ENCODE results near the gene ADTRP.

ADTRP gene

DNA sequence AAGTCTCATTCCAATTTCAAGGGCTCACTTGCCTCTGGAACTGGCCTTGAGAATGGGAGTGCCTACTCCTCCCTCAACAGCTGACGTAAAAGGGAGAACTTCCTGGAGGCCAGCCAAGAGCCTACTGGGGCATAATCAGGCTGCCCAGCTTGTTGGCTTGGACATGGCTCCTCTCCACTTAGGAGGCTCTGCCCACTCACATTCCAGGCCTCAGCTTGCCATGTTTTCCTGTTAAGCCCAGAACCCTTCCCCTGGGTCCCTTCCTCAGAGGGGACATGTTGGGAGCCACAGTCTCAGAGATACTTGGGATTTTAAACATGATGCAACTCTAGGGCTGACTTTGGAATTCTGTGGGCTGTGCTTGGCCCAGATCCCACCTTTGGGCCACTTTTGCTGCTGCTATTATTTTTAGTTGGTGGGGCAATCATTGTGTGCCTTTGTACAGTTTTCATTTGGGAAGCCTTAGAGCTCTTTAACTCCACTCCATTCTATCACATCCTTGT is 31.5 kb upstream of the ADTRP start (continued):
- TF ChIP-seq, protein P1, sequence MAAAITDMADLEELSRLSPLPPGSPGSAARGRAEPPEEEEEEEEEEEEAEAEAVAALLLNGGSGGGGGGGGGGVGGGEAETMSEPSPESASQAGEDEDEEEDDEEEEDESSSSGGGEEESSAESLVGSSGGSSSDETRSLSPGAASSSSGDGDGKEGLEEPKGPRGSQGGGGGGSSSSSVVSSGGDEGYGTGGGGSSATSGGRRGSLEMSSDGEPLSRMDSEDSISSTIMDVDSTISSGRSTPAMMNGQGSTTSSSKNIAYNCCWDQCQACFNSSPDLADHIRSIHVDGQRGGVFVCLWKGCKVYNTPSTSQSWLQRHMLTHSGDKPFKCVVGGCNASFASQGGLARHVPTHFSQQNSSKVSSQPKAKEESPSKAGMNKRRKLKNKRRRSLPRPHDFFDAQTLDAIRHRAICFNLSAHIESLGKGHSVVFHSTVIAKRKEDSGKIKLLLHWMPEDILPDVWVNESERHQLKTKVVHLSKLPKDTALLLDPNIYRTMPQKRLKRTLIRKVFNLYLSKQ (tag by site-specific recombination; IDR thresholded peaks at IDR 0.05; ENCODE audit: borderline replicate concordance): no peak
- TF ChIP-seq ZNF658 (tag by site-specific recombination; IDR thresholded peaks at IDR 0.05): no peak
- no peak for TF ChIP-seq ZNF501 (tag by site-specific recombination; IDR thresholded peaks at IDR 0.05)
- TF ChIP-seq ZNF664 (tag by site-specific recombination; IDR thresholded peaks at IDR 0.05): no peak
- no peak for TF ChIP-seq ZNF140 (tag by site-specific recombination; IDR thresholded peaks at IDR 0.05)
- no peak for TF ChIP-seq ZIC2 (tag by site-specific recombination; IDR thresholded peaks at IDR 0.05)
- peak; percentile 79 for TF ChIP-seq ZFHX2 (tag by site-specific recombination; conservative IDR thresholded peaks at IDR 0.05)
- no peak for TF ChIP-seq ZNF707 (tag by site-specific recombination; IDR thresholded peaks at IDR 0.05)
- TF ChIP-seq ZNF184 (tag by site-specific recombination; IDR thresholded peaks at IDR 0.05): no peak
- no peak for TF ChIP-seq ZBTB7A (tag by site-specific recombination; IDR thresholded peaks at IDR 0.05; ENCODE audit: low read depth)
- TF ChIP-seq, protein P2, sequence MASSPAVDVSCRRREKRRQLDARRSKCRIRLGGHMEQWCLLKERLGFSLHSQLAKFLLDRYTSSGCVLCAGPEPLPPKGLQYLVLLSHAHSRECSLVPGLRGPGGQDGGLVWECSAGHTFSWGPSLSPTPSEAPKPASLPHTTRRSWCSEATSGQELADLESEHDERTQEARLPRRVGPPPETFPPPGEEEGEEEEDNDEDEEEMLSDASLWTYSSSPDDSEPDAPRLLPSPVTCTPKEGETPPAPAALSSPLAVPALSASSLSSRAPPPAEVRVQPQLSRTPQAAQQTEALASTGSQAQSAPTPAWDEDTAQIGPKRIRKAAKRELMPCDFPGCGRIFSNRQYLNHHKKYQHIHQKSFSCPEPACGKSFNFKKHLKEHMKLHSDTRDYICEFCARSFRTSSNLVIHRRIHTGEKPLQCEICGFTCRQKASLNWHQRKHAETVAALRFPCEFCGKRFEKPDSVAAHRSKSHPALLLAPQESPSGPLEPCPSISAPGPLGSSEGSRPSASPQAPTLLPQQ (tag by site-specific recombination; IDR thresholded peaks at IDR 0.05): 0 out of 2 replicates have a peak, but pooled peaks have one; percentile 45
- no peak for TF ChIP-seq ZNF239 (tag by site-specific recombination; IDR thresholded peaks at IDR 0.05)
- TF ChIP-seq, protein P3, sequence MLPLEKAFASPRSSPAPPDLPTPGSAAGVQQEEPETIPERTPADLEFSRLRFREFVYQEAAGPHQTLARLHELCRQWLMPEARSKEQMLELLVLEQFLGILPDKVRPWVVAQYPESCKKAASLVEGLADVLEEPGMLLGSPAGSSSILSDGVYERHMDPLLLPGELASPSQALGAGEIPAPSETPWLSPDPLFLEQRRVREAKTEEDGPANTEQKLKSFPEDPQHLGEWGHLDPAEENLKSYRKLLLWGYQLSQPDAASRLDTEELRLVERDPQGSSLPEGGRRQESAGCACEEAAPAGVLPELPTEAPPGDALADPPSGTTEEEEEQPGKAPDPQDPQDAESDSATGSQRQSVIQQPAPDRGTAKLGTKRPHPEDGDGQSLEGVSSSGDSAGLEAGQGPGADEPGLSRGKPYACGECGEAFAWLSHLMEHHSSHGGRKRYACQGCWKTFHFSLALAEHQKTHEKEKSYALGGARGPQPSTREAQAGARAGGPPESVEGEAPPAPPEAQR (tag by site-specific recombination; IDR thresholded peaks at IDR 0.05): no peak
- TF ChIP-seq TRIM28 (IDR thresholded peaks at IDR 0.05; ENCODE audit: borderline replicate concordance, low read length): no peak
- TF ChIP-seq ZNF670 (tag by site-specific recombination; IDR thresholded peaks at IDR 0.05; ENCODE audit: low read depth): no peak
- no peak for TF ChIP-seq OVOL3 (tag by site-specific recombination; IDR thresholded peaks at IDR 0.05)
- no peak for TF ChIP-seq ZNF423 (tag by site-specific recombination; IDR thresholded peaks at IDR 0.05)
- TF ChIP-seq ZNF843 (tag by site-specific recombination; IDR thresholded peaks at IDR 0.05): no peak
- TF ChIP-seq, protein P4, sequence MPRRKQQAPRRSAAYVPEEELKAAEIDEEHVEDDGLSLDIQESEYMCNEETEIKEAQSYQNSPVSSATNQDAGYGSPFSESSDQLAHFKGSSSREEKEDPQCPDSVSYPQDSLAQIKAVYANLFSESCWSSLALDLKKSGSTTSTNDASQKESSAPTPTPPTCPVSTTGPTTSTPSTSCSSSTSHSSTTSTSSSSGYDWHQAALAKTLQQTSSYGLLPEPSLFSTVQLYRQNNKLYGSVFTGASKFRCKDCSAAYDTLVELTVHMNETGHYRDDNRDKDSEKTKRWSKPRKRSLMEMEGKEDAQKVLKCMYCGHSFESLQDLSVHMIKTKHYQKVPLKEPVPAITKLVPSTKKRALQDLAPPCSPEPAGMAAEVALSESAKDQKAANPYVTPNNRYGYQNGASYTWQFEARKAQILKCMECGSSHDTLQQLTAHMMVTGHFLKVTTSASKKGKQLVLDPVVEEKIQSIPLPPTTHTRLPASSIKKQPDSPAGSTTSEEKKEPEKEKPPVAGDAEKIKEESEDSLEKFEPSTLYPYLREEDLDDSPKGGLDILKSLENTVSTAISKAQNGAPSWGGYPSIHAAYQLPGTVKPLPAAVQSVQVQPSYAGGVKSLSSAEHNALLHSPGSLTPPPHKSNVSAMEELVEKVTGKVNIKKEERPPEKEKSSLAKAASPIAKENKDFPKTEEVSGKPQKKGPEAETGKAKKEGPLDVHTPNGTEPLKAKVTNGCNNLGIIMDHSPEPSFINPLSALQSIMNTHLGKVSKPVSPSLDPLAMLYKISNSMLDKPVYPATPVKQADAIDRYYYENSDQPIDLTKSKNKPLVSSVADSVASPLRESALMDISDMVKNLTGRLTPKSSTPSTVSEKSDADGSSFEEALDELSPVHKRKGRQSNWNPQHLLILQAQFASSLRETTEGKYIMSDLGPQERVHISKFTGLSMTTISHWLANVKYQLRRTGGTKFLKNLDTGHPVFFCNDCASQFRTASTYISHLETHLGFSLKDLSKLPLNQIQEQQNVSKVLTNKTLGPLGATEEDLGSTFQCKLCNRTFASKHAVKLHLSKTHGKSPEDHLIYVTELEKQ (tag by site-specific recombination; IDR thresholded peaks at IDR 0.05; ENCODE audit: borderline replicate concordance): no peak
- no peak for TF ChIP-seq BCL11A (tag by site-specific recombination; IDR thresholded peaks at IDR 0.05; ENCODE audit: low read depth)
- TF ChIP-seq, protein P5, sequence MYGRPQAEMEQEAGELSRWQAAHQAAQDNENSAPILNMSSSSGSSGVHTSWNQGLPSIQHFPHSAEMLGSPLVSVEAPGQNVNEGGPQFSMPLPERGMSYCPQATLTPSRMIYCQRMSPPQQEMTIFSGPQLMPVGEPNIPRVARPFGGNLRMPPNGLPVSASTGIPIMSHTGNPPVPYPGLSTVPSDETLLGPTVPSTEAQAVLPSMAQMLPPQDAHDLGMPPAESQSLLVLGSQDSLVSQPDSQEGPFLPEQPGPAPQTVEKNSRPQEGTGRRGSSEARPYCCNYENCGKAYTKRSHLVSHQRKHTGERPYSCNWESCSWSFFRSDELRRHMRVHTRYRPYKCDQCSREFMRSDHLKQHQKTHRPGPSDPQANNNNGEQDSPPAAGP (tag by site-specific recombination; IDR thresholded peaks at IDR 0.05): 0 out of 2 replicates have a peak, but pooled peaks have one; percentile 20
- TF ChIP-seq, protein P6, sequence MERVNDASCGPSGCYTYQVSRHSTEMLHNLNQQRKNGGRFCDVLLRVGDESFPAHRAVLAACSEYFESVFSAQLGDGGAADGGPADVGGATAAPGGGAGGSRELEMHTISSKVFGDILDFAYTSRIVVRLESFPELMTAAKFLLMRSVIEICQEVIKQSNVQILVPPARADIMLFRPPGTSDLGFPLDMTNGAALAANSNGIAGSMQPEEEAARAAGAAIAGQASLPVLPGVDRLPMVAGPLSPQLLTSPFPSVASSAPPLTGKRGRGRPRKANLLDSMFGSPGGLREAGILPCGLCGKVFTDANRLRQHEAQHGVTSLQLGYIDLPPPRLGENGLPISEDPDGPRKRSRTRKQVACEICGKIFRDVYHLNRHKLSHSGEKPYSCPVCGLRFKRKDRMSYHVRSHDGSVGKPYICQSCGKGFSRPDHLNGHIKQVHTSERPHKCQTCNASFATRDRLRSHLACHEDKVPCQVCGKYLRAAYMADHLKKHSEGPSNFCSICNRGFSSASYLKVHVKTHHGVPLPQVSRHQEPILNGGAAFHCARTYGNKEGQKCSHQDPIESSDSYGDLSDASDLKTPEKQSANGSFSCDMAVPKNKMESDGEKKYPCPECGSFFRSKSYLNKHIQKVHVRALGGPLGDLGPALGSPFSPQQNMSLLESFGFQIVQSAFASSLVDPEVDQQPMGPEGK (tag by site-specific recombination; IDR thresholded peaks at IDR 0.05): 0 out of 2 replicates have a peak, but pooled peaks have one; percentile 14
- peak; percentile 31; the same call in 1 of the 2 replicates for TF ChIP-seq KLF9 (tag by site-specific recombination; IDR thresholded peaks at IDR 0.05; ENCODE audit: low read depth)
- no peak for TF ChIP-seq ZNF146 (tag by site-specific recombination; IDR thresholded peaks at IDR 0.05)
- TF ChIP-seq, protein P7, sequence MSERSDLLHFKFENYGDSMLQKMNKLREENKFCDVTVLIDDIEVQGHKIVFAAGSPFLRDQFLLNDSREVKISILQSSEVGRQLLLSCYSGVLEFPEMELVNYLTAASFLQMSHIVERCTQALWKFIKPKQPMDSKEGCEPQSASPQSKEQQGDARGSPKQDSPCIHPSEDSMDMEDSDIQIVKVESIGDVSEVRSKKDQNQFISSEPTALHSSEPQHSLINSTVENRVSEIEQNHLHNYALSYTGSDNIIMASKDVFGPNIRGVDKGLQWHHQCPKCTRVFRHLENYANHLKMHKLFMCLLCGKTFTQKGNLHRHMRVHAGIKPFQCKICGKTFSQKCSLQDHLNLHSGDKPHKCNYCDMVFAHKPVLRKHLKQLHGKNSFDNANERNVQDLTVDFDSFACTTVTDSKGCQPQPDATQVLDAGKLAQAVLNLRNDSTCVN (tag by site-specific recombination; optimal IDR thresholded peaks at IDR 0.05): no peak
- 0 out of 2 replicates have a peak, but pooled peaks have one; percentile 19 for TF ChIP-seq ZSCAN30 (tag by site-specific recombination; IDR thresholded peaks at IDR 0.05)
- TF ChIP-seq, protein P8, sequence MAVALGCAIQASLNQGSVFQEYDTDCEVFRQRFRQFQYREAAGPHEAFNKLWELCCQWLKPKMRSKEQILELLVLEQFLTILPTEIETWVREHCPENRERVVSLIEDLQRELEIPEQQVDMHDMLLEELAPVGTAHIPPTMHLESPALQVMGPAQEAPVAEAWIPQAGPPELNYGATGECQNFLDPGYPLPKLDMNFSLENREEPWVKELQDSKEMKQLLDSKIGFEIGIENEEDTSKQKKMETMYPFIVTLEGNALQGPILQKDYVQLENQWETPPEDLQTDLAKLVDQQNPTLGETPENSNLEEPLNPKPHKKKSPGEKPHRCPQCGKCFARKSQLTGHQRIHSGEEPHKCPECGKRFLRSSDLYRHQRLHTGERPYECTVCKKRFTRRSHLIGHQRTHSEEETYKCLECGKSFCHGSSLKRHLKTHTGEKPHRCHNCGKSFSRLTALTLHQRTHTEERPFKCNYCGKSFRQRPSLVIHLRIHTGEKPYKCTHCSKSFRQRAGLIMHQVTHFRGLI (tag by site-specific recombination; IDR thresholded peaks at IDR 0.05): no peak

Data from HEK293 (cell line).